SK-N-SH treated with all-trans-retinoic acid at 6 μM for 48 hours (cell line): ENCODE results near the gene GNA12.

Experiments
- ARNTL ChIP-seq: fragments of 450-650 bp; formaldehyde crosslinking; IDR thresholded peaks from 2 replicates; pipeline ENCODE4 v1.5.0; 2020; ENCODE audit warnings: low read depth, mild to moderate bottlenecking, moderate library complexity, borderline replicate concordance
- CSDC2 ChIP-seq: fragments of 250-450 bp; sonication (Bioruptor Pico); IDR thresholded peaks from 2 replicates; pipeline ENCODE4 v1.5.0; 2020; ENCODE audit warnings: mild to moderate bottlenecking, moderate library complexity
- GLIS3 ChIP-seq: fragments of 250-450 bp; sonication (Bioruptor Pico); IDR thresholded peaks from 2 replicates; pipeline ENCODE4 v1.5.0; 2020; ENCODE audit warnings: mild to moderate bottlenecking, moderate library complexity
- RARB ChIP-seq: fragments of 250-450 bp; sonication (Bioruptor Pico); IDR thresholded peaks from 2 replicates; pipeline ENCODE4 v1.8.0; 2021; ENCODE audit warnings: mild to moderate bottlenecking, moderate library complexity
- ZFP3 ChIP-seq: fragments of 250-450 bp; sonication (Bioruptor Pico); IDR thresholded peaks from 2 replicates; pipeline ENCODE4 v1.5.0; 2020; ENCODE audit warnings: mild to moderate bottlenecking, moderate library complexity
- ZFP30 ChIP-seq: fragments of 450-650 bp; formaldehyde crosslinking; IDR thresholded peaks from 2 replicates; pipeline ENCODE4 v1.5.0; 2022; ENCODE audit warnings: mild to moderate bottlenecking, moderate library complexity
- ZNF70 ChIP-seq: fragments of 450-650 bp; formaldehyde crosslinking; IDR thresholded peaks from 2 replicates; pipeline ENCODE4 v1.5.0; 2020; ENCODE audit warnings: mild to moderate bottlenecking, moderate library complexity
- TF ChIP-seq, protein P1 (sequence below): fragments of 250-450 bp; sonication (Bioruptor Pico); IDR thresholded peaks from 2 replicates; pipeline ENCODE4 v1.8.0; 2020; ENCODE audit warnings: mild to moderate bottlenecking, moderate library complexity, borderline replicate concordance
- TF ChIP-seq, protein P2 (sequence below): fragments of 250-450 bp; sonication (Bioruptor Pico); IDR thresholded peaks from 2 replicates; pipeline ENCODE4 v1.8.0; 2021; ENCODE audit warnings: low read depth, mild to moderate bottlenecking, moderate library complexity, borderline replicate concordance
- TF ChIP-seq, protein P3 (sequence below): fragments of 250-450 bp; sonication (Bioruptor Pico); IDR thresholded peaks from 2 replicates; pipeline ENCODE4 v1.5.1; 2020; ENCODE audit warnings: low read depth, mild to moderate bottlenecking, moderate library complexity
- TF ChIP-seq, protein P4 (sequence below): fragments of 250-450 bp; sonication (Bioruptor Pico); IDR thresholded peaks from 2 replicates; pipeline ENCODE4 v1.5.1; 2021; ENCODE audit warnings: mild to moderate bottlenecking, moderate library complexity

DNA sequence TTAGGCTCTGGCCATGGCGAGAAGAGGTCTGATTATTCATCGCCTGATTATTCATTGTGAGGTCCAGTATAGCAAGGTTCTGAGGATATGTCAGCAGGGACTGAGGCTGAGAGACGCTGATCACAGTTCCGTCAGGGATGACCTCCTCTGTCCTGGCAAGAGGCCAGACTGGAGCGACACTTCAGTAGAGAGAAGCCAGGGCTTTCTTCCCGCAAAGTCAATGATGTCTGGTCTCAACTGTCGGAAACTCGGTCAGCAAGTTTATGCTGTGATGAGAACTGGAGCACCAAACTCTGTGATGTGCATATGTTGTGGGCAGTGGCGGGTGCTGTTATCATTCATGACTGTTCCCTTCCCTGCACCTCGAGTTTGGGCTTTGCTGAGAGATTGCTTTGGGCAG lies 29.0 kb upstream of the GNA12 start:
- TF ChIP-seq, protein P1, sequence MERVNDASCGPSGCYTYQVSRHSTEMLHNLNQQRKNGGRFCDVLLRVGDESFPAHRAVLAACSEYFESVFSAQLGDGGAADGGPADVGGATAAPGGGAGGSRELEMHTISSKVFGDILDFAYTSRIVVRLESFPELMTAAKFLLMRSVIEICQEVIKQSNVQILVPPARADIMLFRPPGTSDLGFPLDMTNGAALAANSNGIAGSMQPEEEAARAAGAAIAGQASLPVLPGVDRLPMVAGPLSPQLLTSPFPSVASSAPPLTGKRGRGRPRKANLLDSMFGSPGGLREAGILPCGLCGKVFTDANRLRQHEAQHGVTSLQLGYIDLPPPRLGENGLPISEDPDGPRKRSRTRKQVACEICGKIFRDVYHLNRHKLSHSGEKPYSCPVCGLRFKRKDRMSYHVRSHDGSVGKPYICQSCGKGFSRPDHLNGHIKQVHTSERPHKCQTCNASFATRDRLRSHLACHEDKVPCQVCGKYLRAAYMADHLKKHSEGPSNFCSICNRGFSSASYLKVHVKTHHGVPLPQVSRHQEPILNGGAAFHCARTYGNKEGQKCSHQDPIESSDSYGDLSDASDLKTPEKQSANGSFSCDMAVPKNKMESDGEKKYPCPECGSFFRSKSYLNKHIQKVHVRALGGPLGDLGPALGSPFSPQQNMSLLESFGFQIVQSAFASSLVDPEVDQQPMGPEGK (CRISPR knock-in tag), result no peak
- TF ChIP-seq ZFP3 (CRISPR knock-in tag) (no peak), ZFP30 (no peak), RARB (CRISPR knock-in tag) (no peak), ARNTL (CRISPR knock-in tag) (no peak), ZNF70 (CRISPR knock-in tag) (no peak), CSDC2 (CRISPR knock-in tag) (no peak), GLIS3 (CRISPR knock-in tag) (no peak)
- TF ChIP-seq, protein P2, sequence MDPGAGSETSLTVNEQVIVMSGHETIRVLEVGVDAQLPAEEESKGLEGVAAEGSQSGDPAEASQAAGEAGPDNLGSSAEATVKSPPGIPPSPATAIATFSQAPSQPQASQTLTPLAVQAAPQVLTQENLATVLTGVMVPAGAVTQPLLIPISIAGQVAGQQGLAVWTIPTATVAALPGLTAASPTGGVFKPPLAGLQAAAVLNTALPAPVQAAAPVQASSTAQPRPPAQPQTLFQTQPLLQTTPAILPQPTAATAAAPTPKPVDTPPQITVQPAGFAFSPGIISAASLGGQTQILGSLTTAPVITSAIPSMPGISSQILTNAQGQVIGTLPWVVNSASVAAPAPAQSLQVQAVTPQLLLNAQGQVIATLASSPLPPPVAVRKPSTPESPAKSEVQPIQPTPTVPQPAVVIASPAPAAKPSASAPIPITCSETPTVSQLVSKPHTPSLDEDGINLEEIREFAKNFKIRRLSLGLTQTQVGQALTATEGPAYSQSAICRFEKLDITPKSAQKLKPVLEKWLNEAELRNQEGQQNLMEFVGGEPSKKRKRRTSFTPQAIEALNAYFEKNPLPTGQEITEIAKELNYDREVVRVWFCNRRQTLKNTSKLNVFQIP (CRISPR knock-in tag), result no peak
- TF ChIP-seq, protein P3, sequence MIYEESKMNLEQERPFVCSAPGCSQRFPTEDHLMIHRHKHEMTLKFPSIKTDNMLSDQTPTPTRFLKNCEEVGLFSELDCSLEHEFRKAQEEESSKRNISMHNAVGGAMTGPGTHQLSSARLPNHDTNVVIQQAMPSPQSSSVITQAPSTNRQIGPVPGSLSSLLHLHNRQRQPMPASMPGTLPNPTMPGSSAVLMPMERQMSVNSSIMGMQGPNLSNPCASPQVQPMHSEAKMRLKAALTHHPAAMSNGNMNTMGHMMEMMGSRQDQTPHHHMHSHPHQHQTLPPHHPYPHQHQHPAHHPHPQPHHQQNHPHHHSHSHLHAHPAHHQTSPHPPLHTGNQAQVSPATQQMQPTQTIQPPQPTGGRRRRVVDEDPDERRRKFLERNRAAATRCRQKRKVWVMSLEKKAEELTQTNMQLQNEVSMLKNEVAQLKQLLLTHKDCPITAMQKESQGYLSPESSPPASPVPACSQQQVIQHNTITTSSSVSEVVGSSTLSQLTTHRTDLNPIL (CRISPR knock-in tag), result no peak
- TF ChIP-seq, protein P4, sequence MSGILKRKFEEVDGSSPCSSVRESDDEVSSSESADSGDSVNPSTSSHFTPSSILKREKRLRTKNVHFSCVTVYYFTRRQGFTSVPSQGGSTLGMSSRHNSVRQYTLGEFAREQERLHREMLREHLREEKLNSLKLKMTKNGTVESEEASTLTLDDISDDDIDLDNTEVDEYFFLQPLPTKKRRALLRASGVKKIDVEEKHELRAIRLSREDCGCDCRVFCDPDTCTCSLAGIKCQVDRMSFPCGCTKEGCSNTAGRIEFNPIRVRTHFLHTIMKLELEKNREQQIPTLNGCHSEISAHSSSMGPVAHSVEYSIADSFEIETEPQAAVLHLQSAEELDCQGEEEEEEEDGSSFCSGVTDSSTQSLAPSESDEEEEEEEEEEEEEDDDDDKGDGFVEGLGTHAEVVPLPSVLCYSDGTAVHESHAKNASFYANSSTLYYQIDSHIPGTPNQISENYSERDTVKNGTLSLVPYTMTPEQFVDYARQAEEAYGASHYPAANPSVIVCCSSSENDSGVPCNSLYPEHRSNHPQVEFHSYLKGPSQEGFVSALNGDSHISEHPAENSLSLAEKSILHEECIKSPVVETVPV (CRISPR knock-in tag), result no peak
